Endothelial cell (in vitro differentiated cells): ENCODE results near the gene OR51B4. TPM values are rescaled to one million over a fixed set of nuclear protein-coding genes. Genes with fewer than 3 reads are reported as not detected.
"Not testable (repeated sequence)": the region's sequence is repeated elsewhere in the genome, so short reads cannot be mapped to it uniquely, and the experiment has no call there.

Source experiments
- DNase-seq: peaks from one replicate; pipeline ENCODE4 v3.0.0; 2021; ENCODE audit warnings: low spot score
- H3K27ac Mint-ChIP-seq: one replicate; pipeline ENCODE4 v1.8.0; 2021; ENCODE audit warnings: mixed read lengths, inconsistent platforms; ENCODE audit not compliant: unreplicated experiment
- H3K27me3 Mint-ChIP-seq: one replicate; pipeline ENCODE4 v1.8.0; 2021; ENCODE audit warnings: mild to moderate bottlenecking, moderate library complexity, mixed read lengths, inconsistent platforms; ENCODE audit not compliant: unreplicated experiment
- H3K36me3 Mint-ChIP-seq: one replicate; pipeline ENCODE4 v1.8.0; 2021; ENCODE audit warnings: mild to moderate bottlenecking, low read depth, mixed read lengths, inconsistent platforms; ENCODE audit not compliant: unreplicated experiment
- H3K4me1 Mint-ChIP-seq: one replicate; pipeline ENCODE4 v1.8.0; 2021; ENCODE audit warnings: mild to moderate bottlenecking, mixed read lengths, inconsistent platforms; ENCODE audit not compliant: unreplicated experiment
- H3K4me3 Mint-ChIP-seq: one replicate; pipeline ENCODE4 v1.8.0; 2021; ENCODE audit warnings: mild to moderate bottlenecking, mixed read lengths, inconsistent platforms; ENCODE audit not compliant: unreplicated experiment
- H3K9me3 Mint-ChIP-seq: one replicate; pipeline ENCODE4 v1.8.0; 2021; ENCODE audit warnings: mixed read lengths, inconsistent platforms; ENCODE audit not compliant: unreplicated experiment
- CTCF ChIP-seq: fragments of 200-600 bp; sonication (generic); IDR thresholded peaks from one replicate; pipeline ENCODE4 v1.5.0; 2021; ENCODE audit warnings: antibody characterized with exemption; ENCODE audit not compliant: unreplicated experiment
- total RNA-seq: library from RNA; stranded (reverse); fragmentation: NEBNext Ultra II Directional; extraction: Animal tissue kit (Norgen Biotek cat#: 25700); gene quantifications from one replicate; pipeline ENCODE4 v1.2.1, GENCODE V29; 2021; ENCODE audit not compliant: unreplicated experiment

OR51B4 gene
- total RNA-seq, 1 donor from 2014 or later, result 0.49 TPM

GRCh38 chr11:5304046-5304445 lies 2.3 kb upstream of the OR51B4 start:
- Mint-ChIP-seq H3K4me1 (no peaks in the 10 kb centered on the region), H3K36me3 (no peaks in the 10 kb centered on the region), H3K27ac (no peak overlapping the region), H3K9me3 (no peaks in the 10 kb centered on the region), H3K4me3 (no peak overlapping the region), H3K27me3 (no peaks in the 10 kb centered on the region)
- no peak for DNase-seq
- TF ChIP-seq CTCF, result no peak

GRCh38 chr11:5303626-5304025 lies 1.9 kb upstream of the OR51B4 start:
- no peaks in the 10 kb centered on the region for H3K27me3 Mint-ChIP-seq
- H3K4me1 Mint-ChIP-seq, result no peaks in the 10 kb centered on the region
- no peaks in the 10 kb centered on the region for H3K9me3 Mint-ChIP-seq
- no peaks in the 10 kb centered on the region for H3K36me3 Mint-ChIP-seq
- no peak overlapping the region for H3K4me3 Mint-ChIP-seq
- DNase-seq, result no peak
- no peak for TF ChIP-seq CTCF
- H3K27ac Mint-ChIP-seq, result no peak overlapping the region

GRCh38 chr11:5300251-5300650 lies 1.5 kb downstream of the OR51B4 start:
- no peak overlapping the region for H3K27ac Mint-ChIP-seq
- no peaks in the 10 kb centered on the region for H3K4me1 Mint-ChIP-seq
- no peaks in the 10 kb centered on the region for H3K27me3 Mint-ChIP-seq
- DNase-seq, result no peak
- no peaks in the 10 kb centered on the region for H3K36me3 Mint-ChIP-seq
- no peak overlapping the region for H3K4me3 Mint-ChIP-seq
- TF ChIP-seq CTCF, result no peak
- no peaks in the 10 kb centered on the region for H3K9me3 Mint-ChIP-seq

- no peaks in the 10 kb centered on the region for H3K9me3 Mint-ChIP-seq
- H3K27me3 Mint-ChIP-seq, result no peaks in the 10 kb centered on the region
- no peak overlapping the region for H3K4me3 Mint-ChIP-seq
- no peak for TF ChIP-seq CTCF
- H3K4me1 Mint-ChIP-seq, result no peaks in the 10 kb centered on the region
- DNase-seq, result no peak
- no peaks in the 10 kb centered on the region for H3K36me3 Mint-ChIP-seq
- H3K27ac Mint-ChIP-seq, result no peak overlapping the region
These were observed 3.3 kb downstream of the OR51B4 start for GRCh38 chr11:5298451-5298850.

- H3K36me3 Mint-ChIP-seq, result no peaks in the 10 kb centered on the region
- no peaks in the 10 kb centered on the region for H3K4me1 Mint-ChIP-seq
- no peak overlapping the region for H3K27ac Mint-ChIP-seq
- no peak for TF ChIP-seq CTCF
- no peak for DNase-seq
- H3K4me3 Mint-ChIP-seq, result no peak overlapping the region
- H3K9me3 Mint-ChIP-seq, result no peaks in the 10 kb centered on the region
- no peaks in the 10 kb centered on the region for H3K27me3 Mint-ChIP-seq
These were observed 3.9 kb downstream of the OR51B4 start for GRCh38 chr11:5297721-5298323.

- not testable (repeated sequence) for H3K4me1 Mint-ChIP-seq, H3K27me3 Mint-ChIP-seq, H3K9me3 Mint-ChIP-seq, H3K4me3 Mint-ChIP-seq, H3K36me3 Mint-ChIP-seq, H3K27ac Mint-ChIP-seq, DNase-seq
These were observed 7.3 kb downstream of the OR51B4 start for GRCh38 chr11:5294342-5294995.
